IPS DF 6.9 (cell line): ENCODE results near the gene PIAS4.

Experiments used
- DNase-seq: peaks from one replicate; pipeline ENCODE4 v3.0.0-alpha.2; 2013; ENCODE audit warnings: low read depth, low spot score
- H3K27ac ChIP-seq: one replicate; pipeline ENCODE4 v1.5.1; 2013; ENCODE audit warnings: low read length, control low read depth
- H3K27me3 ChIP-seq: 2 replicates; pipeline ENCODE4 v1.6.1; 2013; ENCODE audit warnings: mild to moderate bottlenecking, low read length; ENCODE audit not compliant: control insufficient read depth, insufficient read depth
- H3K36me3 ChIP-seq: 2 replicates; pipeline ENCODE4 v1.6.1; 2013; ENCODE audit warnings: low read length; ENCODE audit not compliant: control insufficient read depth, insufficient read depth
- H3K4me1 ChIP-seq: 2 replicates; pipeline ENCODE4 v1.6.1; 2013; ENCODE audit warnings: low read length; ENCODE audit not compliant: control insufficient read depth, insufficient read depth
- H3K4me3 ChIP-seq: 2 replicates; pipeline ENCODE4 v1.5.1; 2013; ENCODE audit warnings: mild to moderate bottlenecking, low read length
- H3K9me3 ChIP-seq: 2 replicates; pipeline ENCODE4 v1.6.1; 2013; ENCODE audit warnings: low read length, inconsistent platforms; ENCODE audit not compliant: control insufficient read depth, insufficient read depth
- WGBS: extraction: QIAGEN DNeasy Blood & Tissue Kit; methylation state at CpG from one replicate; pipeline ENCODE4 v1.1.7; 2013; ENCODE audit warnings: mixed read lengths, missing lambda C conversion rate; ENCODE audit not compliant: insufficient read length, insufficient coverage; 5-methylcytosine and 5-hydroxymethylcytosine counted together

Gene PIAS4

DNA sequence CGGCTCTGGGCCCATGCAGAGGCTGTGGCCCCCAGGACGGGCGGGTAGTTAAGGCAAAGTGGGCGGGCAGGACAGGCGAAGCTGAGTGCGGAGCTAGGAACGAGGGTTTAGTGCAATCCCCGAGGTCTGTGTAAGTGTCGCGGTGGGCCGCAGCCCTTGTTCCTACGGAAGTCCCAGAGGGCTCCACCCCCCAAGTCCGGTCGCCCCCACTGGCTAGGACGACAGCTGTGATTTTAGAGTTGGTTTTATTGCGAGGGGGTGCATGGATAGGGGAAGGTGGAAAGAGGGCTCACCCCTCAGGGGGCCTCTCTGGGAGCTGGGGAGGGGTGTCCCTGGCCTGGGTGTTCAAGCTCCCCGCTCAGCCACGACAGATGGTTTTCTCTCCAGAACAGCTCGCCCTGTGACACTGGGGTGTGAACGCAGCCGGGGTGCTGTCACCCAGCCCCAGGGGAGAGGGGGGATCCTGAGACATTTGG lies 37.5 kb downstream of the PIAS4 start:
- H3K4me3 ChIP-seq, result no peak overlapping the region
- WGBS, result no CpG with 5 or more reads among the region's 21 CpGs
- no peak overlapping the region for H3K27ac ChIP-seq
- H3K9me3 ChIP-seq, result no peaks in the 10 kb centered on the region
- H3K36me3 ChIP-seq, result peaks cover 6% of the 10 kb centered on the region
- no peaks in the 10 kb centered on the region; the same call in 1 of the 2 replicates for H3K4me1 ChIP-seq
- no peaks in the 10 kb centered on the region for H3K27me3 ChIP-seq
- no peak for DNase-seq

DNA sequence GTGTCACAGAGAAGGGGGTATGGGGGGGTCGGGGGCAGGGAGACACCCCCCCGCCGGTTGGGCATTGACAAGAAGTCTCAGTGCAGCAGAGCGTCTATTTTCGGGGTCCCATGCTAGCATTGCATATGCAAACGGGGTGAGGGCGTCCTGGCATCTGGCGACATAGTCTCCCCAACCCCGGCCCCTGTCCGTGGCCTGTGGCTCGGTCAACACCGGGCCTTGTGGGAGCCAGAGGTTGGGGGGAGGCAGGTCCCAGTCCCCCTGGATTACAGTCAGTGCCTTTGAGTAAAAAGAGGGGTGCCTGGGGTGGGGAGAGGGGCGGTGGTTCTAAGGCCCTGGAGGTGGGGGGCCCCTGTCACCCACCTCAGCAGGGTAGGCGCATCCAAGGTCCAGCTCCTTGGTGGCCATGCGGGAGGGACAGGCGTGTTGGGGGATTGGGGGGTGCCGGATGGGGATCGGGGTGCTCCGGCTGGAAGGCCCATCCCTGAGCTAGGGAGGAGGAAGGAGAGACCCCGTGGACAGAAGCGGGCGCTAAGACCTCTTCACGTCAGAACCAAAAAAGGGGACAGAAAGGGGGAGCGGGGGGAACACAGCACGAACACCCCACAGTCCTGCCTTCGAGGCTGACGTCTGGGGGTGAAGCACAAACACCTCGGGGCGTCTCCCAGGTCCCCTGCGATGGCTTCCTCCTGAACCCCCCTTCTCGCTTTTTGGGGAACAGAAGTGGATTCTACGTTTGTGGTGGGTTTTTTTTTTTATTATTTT lies 38.2 kb downstream of the PIAS4 start:
- no peaks in the 10 kb centered on the region for H3K9me3 ChIP-seq
- peaks cover 6% of the 10 kb centered on the region; the same call in 1 of the 2 replicates for H3K36me3 ChIP-seq
- H3K4me3 ChIP-seq, result no peak overlapping the region
- no CpG with 5 or more reads among the region's 32 CpGs for WGBS
- no peak overlapping the region for H3K27ac ChIP-seq
- no peak for DNase-seq
- H3K4me1 ChIP-seq, result no peaks in the 10 kb centered on the region; the same call in 1 of the 2 replicates
- no peaks in the 10 kb centered on the region for H3K27me3 ChIP-seq

DNA sequence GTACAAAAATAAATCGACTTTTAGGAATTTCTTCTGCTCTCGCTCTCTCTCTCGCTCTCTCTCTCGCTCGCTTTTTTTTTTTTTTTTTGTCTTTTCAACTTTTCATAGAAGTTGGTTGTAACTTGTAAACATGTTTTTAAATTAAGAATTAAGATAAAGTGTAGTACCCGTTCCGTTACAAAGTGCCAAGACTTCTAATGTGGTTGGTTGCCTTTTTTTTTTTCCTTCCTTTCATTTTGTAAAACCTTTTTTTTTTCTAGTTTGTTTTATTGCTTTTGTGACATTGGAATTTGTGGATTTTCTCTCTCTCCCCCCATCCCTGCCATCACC lies 38.8 kb downstream of the PIAS4 start:
- no peak overlapping the region for H3K27ac ChIP-seq
- H3K9me3 ChIP-seq, result no peaks in the 10 kb centered on the region
- WGBS, result no CpG with 5 or more reads among the region's 7 CpGs
- H3K36me3 ChIP-seq, result peaks cover 6% of the 10 kb centered on the region; the same call in 1 of the 2 replicates
- no peak for DNase-seq
- H3K4me3 ChIP-seq, result no peak overlapping the region
- H3K27me3 ChIP-seq, result no peaks in the 10 kb centered on the region
- H3K4me1 ChIP-seq, result no peaks in the 10 kb centered on the region; the same call in 1 of the 2 replicates

- Histone ChIP-seq H3K4me3 (no peak overlapping the region), H3K27ac (no peak overlapping the region), H3K9me3 (no peaks in the 10 kb centered on the region), H3K4me1 (no peaks in the 10 kb centered on the region; the same call in 1 of the 2 replicates), H3K36me3 (peaks cover 10% of the 10 kb centered on the region; the same call in 1 of the 2 replicates), H3K27me3 (no peaks in the 10 kb centered on the region)
- DNase-seq, result no peak
- no CpG with 5 or more reads among the region's 33 CpGs for WGBS
These were observed 39.6 kb downstream of the PIAS4 start for GRCh38 chr19:4046946-4047683.

DNA sequence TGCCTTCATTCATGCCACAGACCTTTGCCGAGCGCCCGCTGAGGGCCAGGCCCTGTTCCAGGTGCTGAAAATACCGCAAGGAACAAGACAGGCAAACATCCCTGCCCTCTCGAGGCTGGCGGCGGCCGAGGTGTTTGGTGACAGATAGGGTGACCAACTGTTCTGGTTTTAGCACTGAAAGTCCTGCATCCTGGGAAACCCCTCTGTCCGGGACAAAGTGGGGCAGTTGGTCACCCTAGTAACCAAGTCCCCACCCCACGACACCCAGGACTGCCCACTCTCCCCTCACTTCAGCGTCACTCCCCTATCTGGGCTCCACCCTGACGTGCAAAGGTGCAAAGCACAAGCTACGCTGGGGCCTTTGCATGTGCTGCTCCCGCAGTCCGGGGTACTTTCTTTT lies 41.9 kb downstream of the PIAS4 start:
- no peaks in the 10 kb centered on the region for H3K9me3 ChIP-seq
- DNase-seq, result no peak
- H3K4me1 ChIP-seq, result no peaks in the 10 kb centered on the region; the same call in 1 of the 2 replicates
- no peak overlapping the region for H3K27ac ChIP-seq
- H3K27me3 ChIP-seq, result no peaks in the 10 kb centered on the region
- no CpG with 5 or more reads among the region's 15 CpGs for WGBS
- H3K4me3 ChIP-seq, result no peak overlapping the region
- peaks cover 23% of the 10 kb centered on the region for H3K36me3 ChIP-seq

GRCh38 chr19:4051175-4052101 lies 43.9 kb downstream of the PIAS4 start:
- no peaks in the 10 kb centered on the region for H3K27me3 ChIP-seq
- H3K4me1 ChIP-seq, result no peaks in the 10 kb centered on the region; the same call in 1 of the 2 replicates
- H3K9me3 ChIP-seq, result no peaks in the 10 kb centered on the region
- no CpG with 5 or more reads among the region's 15 CpGs for WGBS
- H3K4me3 ChIP-seq, result no peak overlapping the region
- no peak for DNase-seq
- H3K27ac ChIP-seq, result no peak overlapping the region
- peaks cover 32% of the 10 kb centered on the region for H3K36me3 ChIP-seq

DNA sequence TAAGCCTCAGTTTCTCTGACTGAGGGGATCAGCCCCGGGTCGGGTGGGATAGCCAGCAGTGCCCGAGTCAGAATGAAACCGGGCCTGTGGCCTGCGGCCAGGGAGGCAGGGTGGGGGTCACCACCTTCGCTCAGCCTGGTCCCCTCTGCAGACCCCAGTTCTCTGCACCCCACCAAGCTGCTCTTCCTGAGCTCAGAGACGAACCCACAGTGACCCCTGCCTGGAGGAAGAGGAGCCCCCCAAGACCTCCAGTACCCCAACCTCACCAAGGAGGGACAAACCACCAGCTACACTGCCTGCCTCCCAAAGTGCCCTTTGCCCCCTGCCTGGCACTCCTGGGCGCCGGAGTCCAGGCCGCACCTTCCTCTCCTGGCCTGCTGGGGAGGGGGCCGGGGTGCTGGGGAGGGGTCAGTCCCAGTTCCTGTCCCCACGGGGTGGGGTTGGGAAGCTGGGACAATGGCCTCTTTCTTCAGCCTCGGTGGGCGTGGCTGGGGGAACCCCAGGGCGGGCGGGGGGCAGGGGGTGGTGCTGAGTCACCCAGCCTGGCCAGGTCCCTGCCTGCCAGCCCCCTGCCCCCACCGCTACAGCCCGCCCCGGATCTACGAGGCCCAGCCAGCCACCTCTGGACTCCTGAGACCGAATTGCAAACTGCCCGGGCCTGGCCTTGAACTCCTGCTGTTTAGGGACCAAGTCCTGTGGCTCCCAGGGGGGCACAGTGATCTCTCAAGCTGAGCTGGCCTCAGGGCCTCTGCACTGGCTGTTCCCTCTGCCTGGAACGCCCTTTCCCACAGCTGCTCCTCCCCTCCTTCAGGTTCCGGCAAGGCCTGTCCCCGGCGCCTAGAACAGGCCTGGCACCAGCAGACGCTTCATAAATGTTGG lies 44.8 kb downstream of the PIAS4 start:
- Histone ChIP-seq H3K27me3 (no peaks in the 10 kb centered on the region), H3K9me3 (no peaks in the 10 kb centered on the region), H3K27ac (no peak overlapping the region), H3K4me3 (no peak overlapping the region), H3K4me1 (no peaks in the 10 kb centered on the region; the same call in 1 of the 2 replicates), H3K36me3 (peaks cover 32% of the 10 kb centered on the region)
- DNase-seq, result no peak
- WGBS, result no CpG with 5 or more reads among the region's 27 CpGs

GRCh38 chr19:4052993-4053422 lies 45.5 kb downstream of the PIAS4 start:
- no peak for DNase-seq
- WGBS, result no CpG with 5 or more reads among the region's 13 CpGs
- Histone ChIP-seq H3K27me3 (no peaks in the 10 kb centered on the region), H3K4me1 (no peaks in the 10 kb centered on the region; the same call in 1 of the 2 replicates), H3K36me3 (peaks cover 28% of the 10 kb centered on the region), H3K27ac (no peak overlapping the region), H3K4me3 (no peak overlapping the region), H3K9me3 (no peaks in the 10 kb centered on the region)

DNA sequence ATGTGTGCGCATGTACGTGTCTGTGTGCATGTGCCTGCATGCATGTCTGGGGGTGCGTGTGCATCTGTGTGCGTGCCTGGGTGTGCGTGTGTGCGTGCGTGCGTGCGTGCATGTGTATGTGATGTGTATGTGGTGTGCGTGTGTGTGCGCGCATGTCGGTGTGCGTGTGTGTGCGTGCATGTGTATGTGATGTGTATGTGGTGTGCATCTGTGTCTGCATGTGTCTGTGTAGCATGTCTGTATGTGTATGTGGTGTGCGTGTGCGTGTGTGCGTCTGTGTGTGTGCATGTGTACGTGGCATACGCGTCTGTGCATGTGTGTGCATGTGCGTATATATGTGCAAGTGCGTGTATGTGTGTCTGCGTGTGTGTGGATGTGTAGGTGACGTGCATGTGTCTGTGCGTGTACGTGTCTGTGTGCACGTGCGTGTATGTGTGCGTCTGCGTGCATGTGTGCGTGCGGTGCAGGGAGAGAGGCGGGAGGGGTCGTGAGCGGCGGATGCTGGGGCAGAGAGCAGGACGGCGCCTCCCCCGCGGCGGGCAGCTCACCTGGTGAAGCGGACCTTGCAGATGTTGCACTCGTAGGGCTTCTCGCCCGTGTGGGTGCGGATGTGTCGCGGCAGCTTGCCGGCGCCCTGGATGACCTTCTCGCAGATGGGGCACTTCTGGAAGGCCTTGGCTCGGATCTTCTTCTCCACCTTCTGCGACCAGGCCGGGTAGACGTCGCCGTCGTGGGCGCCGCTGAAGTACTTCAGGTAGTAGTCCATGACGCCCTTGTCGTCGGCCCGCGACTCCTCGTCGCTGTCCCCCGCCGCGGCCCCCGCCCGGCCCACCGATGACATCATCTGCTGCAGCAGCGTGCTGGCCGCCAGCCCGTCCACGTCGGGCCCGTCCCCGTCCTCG lies 46.1 kb downstream of the PIAS4 start:
- no CpG with 5 or more reads among the region's 82 CpGs for WGBS
- Histone ChIP-seq H3K9me3 (no peaks in the 10 kb centered on the region), H3K27me3 (no peaks in the 10 kb centered on the region), H3K4me1 (no peaks in the 10 kb centered on the region; the same call in 1 of the 2 replicates), H3K4me3 (no peak overlapping the region), H3K36me3 (peaks cover 26% of the 10 kb centered on the region), H3K27ac (no peak overlapping the region)
- no peak for DNase-seq
